ENCODE data around the gene UBE2G1. TPM values are rescaled to one million over a fixed set of nuclear protein-coding genes. Genes with fewer than 3 reads are reported as not detected.
"Not testable (repeated sequence)": the region's sequence is repeated elsewhere in the genome, so short reads cannot be mapped to it uniquely, and the experiment has no call there.

UBE2G1 gene
- total RNA-seq: 34.9 TPM

DNA sequence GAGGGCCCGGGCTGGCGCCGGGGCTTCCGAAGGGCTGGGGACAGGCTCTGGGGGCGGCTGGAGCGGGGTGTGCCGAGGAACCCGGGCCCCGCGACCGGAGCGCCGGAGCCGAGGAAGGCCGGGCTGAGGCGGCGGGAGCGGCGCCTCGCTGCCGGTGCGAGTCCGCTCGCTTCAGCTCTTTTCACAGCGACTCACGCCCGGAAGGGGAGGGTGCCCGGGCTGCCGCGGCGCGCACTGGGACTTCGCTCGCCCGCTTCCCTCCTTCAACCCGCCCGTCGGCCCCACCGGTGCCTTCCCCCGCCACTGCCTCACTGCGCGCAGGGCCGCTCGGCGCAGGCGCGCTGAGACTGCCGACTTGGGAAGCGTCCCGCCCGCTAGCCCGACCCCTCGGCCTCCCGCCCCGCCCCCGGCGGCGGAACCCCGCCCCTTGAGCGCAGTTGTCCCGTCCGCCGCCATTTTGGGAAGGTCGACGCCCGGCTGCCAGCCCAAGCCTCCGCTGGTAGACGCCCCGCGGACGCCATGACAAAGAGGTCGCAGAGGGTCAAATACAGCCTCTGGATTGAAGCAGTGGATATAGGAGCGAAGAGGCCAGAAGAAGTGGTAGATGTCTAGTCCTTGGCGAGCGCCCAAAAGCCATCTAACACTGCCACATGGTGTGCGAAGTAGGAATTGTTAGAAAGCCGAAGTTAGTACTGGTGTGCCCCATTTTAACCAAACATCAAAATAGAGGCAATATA is at the start of gene UBE2G1:
UBE2G1 (minus strand) TSS at position 349 of the 737 bp plus-strand sequence. CDS start 359 bp downstream, outside the sequence.
- DNase-seq: peak; percentile 97

GRCh38 chr17:4412933-4413831 is 46.7 kb upstream of the UBE2G1 start:
- peak; percentile 77 for DNase-seq

GRCh38 chr17:4411201-4411600 is 44.7 kb upstream of the UBE2G1 start:
- no peak for DNase-seq

DNA sequence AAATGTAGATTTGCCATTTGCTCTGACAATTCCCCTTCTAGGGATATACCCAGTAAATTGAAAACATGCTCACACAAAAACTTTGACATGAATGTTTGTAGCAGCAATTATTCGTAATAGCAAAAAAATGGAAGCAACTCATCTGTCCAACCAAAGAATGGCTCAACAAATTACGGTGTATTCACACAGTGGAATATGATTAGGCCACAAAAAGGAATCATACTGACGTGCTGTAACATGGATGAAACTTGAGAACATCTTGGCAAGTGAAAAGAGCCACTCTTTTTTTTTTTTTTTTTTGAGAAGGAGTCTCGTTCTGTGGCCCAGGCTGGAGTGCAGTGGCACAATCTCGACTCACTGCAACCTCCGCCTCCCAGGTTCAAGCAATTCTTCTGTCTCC is 43.2 kb upstream of the UBE2G1 start:
- DNase-seq: no peak

DNA sequence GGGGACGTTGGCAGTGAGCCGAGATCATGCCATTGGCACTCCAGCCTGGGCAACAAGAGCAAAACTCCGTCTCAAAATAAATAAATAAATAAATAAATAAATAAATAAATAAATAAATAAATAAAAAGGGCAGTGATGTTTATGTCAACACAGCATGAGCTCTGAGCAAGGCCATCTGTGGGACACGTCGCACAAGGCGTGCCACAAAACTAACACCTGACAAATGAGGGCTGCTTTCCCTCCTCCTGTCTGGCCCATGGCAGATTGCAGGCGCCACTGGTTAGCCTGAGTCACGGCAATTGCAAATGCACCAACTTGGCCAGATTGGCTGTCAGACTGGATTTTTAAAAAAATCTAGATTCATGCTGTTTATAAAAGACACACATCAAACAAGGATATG is 41.4 kb upstream of the UBE2G1 start:
- DNase-seq: no peak

GRCh38 chr17:4407216-4407615 is 40.7 kb upstream of the UBE2G1 start:
- no peak for DNase-seq

GRCh38 chr17:4406386-4406785 is 39.9 kb upstream of the UBE2G1 start:
- no peak for DNase-seq

DNA sequence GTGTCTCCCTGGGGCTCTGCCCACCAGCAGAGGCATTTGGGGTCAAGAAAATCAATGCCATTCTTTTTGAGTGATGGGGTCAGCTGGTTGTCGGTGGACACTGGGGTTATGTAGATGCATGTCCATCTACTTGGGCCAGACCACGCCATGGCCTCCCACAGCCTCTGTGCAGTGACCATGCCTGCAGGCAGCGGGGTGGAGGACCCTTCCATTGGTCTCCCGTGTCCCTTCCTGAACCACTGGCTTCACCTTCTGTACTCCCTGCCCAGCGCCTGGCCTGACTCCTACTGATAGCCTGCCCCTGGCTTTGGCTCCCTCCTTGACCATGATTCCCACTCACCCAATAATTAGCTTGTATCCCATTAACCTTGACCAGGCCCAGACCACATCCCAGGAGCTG is 39.2 kb upstream of the UBE2G1 start:
- DNase-seq: no peak

DNA sequence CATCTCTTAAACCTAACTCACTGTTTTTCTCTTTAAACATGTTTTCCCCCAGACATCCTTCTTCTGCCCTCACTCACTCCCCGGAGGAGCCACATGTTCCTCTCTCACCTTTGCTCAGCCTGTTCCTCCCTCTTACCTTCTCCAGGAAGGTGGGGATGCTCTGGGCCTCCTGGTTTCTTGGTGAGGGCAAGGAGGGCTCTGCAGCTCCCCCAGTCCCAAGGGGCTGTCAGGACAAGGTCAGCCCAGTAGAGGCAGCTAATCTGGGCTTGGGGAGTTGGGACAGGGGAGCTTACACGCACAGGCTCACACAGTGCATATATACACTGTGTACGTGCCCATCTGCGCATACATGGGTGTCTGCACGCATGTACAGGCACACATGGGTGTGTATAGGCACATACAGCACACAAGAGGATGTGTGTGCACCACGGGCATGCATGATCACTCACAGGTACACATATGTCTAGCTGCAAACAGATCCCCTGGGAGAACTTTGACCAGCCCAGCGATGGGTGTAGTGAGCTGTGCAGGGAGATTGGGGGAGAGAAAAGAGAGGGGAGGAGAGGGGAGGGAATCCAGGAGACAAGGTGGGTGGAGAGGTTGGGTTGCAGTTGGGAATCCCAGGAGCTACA is 38.7 kb upstream of the UBE2G1 start:
- no peak for DNase-seq

DNA sequence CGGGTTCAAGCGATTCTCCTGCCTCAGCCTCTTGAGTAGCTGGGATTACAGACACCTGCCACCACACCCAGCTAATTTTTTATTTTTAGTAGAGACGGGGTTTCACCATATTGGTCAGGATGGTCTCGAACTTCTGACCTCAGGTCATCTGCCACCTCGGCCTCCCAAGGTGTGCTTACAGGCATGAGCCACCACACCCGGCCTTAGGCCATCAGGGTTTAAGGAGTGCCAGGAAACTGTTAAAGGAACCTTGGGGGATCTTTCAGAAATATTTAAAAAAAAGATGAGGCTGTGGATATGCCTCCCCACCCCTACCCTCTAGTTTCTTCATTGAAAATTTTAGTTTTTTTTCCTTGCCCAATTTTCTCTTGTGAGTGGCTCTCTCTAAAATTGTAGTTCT is 31.4 kb upstream of the UBE2G1 start:
- no peak for DNase-seq

GRCh38 chr17:4395111-4395478 is 28.6 kb upstream of the UBE2G1 start:
- no peak for DNase-seq

GRCh38 chr17:4394208-4395110 is 28.0 kb upstream of the UBE2G1 start:
- no peak for DNase-seq

- peak; percentile 16 for DNase-seq
These were observed 27.3 kb upstream of the UBE2G1 start for GRCh38 chr17:4393806-4394205.

- no peak for DNase-seq
These were observed 22.6 kb upstream of the UBE2G1 start for GRCh38 chr17:4389079-4389478.

DNA sequence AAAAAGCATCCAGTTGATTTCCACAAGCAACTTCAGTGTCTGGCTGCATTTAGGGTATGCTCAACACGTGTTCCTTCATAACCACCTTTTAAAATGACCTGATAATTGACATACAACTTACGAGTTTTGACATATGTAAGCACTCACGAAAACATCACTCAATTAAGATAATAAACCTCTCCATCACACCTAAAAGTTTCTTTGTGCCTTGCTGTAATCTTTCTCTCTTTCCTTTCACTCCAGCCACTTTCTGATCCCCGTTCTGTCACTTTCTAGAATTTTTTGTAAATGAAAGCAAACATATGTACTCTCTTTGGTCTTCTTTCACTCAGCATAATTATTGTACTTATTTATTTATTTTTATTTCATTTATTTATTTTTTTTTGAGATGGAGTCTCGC is 20.7 kb upstream of the UBE2G1 start:
- DNase-seq: no peak

- no peak for DNase-seq
These were observed 19.9 kb upstream of the UBE2G1 start for GRCh38 chr17:4386406-4386805.

- DNase-seq: no peak
These were observed 15.5 kb upstream of the UBE2G1 start for GRCh38 chr17:4381690-4382671.

GRCh38 chr17:4378626-4379025 is 12.2 kb upstream of the UBE2G1 start:
- no peak for DNase-seq

- DNase-seq: not testable (repeated sequence)
These were observed 10.8 kb upstream of the UBE2G1 start for GRCh38 chr17:4377247-4377646.

DNA sequence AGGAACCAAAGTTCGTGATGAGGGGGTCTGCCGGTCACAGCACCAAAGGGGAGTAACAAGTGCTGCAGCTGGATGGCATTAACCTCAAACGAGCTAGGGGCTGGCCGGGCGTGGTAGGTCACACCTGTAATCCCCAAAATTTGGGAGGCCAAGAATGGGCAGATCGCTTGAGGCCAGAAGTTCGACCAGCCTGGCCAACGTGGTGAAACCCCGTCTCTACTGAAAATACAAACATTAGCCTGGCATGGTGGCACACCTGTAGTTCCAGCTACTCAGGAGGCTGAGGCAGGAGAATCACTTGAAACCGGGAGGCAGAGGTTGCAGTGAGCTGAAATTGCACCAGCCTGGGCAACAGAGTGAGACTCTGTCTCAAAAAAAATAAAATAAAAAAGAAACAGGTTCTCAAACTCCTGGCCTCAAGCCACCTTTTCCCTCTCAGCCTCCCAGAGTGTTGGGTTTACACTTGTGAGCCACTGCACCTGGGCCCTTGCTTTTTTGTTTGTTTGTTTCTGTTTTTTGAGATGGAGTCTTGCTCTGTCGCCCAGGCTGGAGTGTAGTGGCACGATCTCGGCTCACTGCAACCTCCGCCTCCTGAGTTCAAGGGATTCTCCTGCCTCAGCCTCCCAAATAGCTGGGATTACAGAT is 9.4 kb upstream of the UBE2G1 start:
- not testable (repeated sequence) for DNase-seq
